Tibial nerve (tissue), 4 donors: Measurements from ENCODE around the gene ANXA5.

Source experiments
- CTCF ChIP-seq, 5 experiments: fragments of 200-600 bp in 3 of 5; fragments of 450-650 bp in 2 of 5; sonication (generic) in 3 of 5; IDR thresholded peaks; one replicate each; pipeline ENCODE4 v1.5.1; 2016 to 2019; ENCODE audit warnings: antibody characterized with exemption in 5 of 5, mild to moderate bottlenecking in 3 of 5, moderate library complexity in 2 of 5
- EP300 ChIP-seq, 2 donors: sonication (generic); formaldehyde crosslinking; IDR thresholded peaks; one replicate each; pipeline ENCODE4 v1.6.1; 2017; ENCODE audit warnings: antibody characterized with exemption in 2 of 2, mild to moderate bottlenecking in 1 of 2

GRCh38 chr4:121688261-121688660 is 8.5 kb downstream of the ANXA5 start:
- TF ChIP-seq CTCF (IDR thresholded peaks at IDR 0.05) (no peak), EP300 (IDR thresholded peaks at IDR 0.05) (no peak)
